Activated T-helper 2 cell treated with anti-CD3 and anti-CD28 coated beads, Interferon-gamma antibody, Interleukin-2, Interleukin-4, amounts not matched to agents 10 μg/mL and 5 μg/mL and 100 μg/mL, durations not matched to agents 14 hours and 24 hours and 36 hours (primary cell): ENCODE results near the gene PHPT1. TPM values are rescaled to one million over a fixed set of nuclear protein-coding genes. Genes with fewer than 3 reads are reported as not detected.
"Not testable (repeated sequence)": the region's sequence is repeated elsewhere in the genome, so short reads cannot be mapped to it uniquely, and the experiment has no call there.

Experiments used
- DNase-seq: peaks from one replicate; pipeline ENCODE4 v3.0.0; 2021; ENCODE audit warnings: low spot score
- H3K27ac Mint-ChIP-seq: one replicate; pipeline ENCODE4 v1.8.0; 2021; ENCODE audit warnings: mixed read lengths
- H3K27me3 Mint-ChIP-seq: one replicate; pipeline ENCODE4 v1.8.0; 2021; ENCODE audit warnings: low read depth, mixed read lengths
- H3K36me3 Mint-ChIP-seq: one replicate; pipeline ENCODE4 v1.8.0; 2021; ENCODE audit warnings: low read depth, mixed read lengths
- H3K4me1 Mint-ChIP-seq: one replicate; pipeline ENCODE4 v1.8.0; 2021; ENCODE audit warnings: low read depth, mixed read lengths
- H3K4me3 Mint-ChIP-seq: one replicate; pipeline ENCODE4 v1.8.0; 2021; ENCODE audit warnings: low read depth, mild to moderate bottlenecking, moderate library complexity, mixed read lengths
- H3K9me3 Mint-ChIP-seq: one replicate; pipeline ENCODE4 v1.8.0; 2021; ENCODE audit warnings: mixed read lengths
- intact Hi-C: fragments of 100-400 bp; cut with micrococcal nuclease; formaldehyde crosslinking; loops from one replicate; pipeline ENCODE4 v1.15.1; 2023
- total RNA-seq: library from RNA; stranded (reverse); gene quantifications from 2 replicates; pipeline ENCODE4 v1.2.3, GENCODE V29; 2022

Gene PHPT1
- total RNA-seq, 1 donor from 2014 or later = 127 TPM

GRCh38 chr9:136835932-136836904 is 13.0 kb upstream of the PHPT1 start:
- no peak overlapping the region for H3K4me3 Mint-ChIP-seq
- H3K27me3 Mint-ChIP-seq = no peaks in the 10 kb centered on the region
- no peak for DNase-seq
- H3K4me1 Mint-ChIP-seq = no peaks in the 10 kb centered on the region
- intact Hi-C loops = no loop called here
- H3K36me3 Mint-ChIP-seq = peaks cover 19% of the 10 kb centered on the region
- H3K9me3 Mint-ChIP-seq = no peaks in the 10 kb centered on the region
- H3K27ac Mint-ChIP-seq = no peak overlapping the region

GRCh38 chr9:136837146-136837855 is 11.9 kb upstream of the PHPT1 start:
- no peak for DNase-seq
- Mint-ChIP-seq H3K27me3 (no peaks in the 10 kb centered on the region), H3K27ac (no peak overlapping the region), H3K4me1 (no peaks in the 10 kb centered on the region), H3K9me3 (no peaks in the 10 kb centered on the region), H3K4me3 (no peak overlapping the region), H3K36me3 (peaks cover 15% of the 10 kb centered on the region)
- intact Hi-C loops = no loop called here

DNA sequence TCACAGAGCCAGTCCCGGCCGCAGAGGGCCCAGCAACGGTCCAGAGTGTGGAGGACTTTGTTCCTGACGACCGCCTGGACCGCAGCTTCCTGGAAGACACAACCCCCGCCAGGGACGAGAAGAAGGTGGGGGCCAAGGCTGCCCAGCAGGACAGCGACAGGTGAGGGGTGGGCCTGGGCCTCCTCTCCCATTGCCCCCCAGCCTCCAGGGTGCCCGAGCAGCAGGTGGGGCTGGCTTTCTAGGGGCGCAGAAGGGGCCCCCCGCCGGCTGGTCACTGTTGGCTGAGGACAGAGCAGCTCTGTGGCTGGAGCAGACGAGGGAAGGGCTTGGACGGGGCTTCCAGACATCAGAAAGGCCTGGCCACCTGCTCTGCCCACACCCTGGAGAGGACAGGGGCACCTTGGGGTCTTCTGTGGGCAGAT is 11.3 kb upstream of the PHPT1 start:
- DNase-seq, H3K9me3 Mint-ChIP-seq, H3K4me1 Mint-ChIP-seq, H3K27ac Mint-ChIP-seq, H3K27me3 Mint-ChIP-seq, intact Hi-C loops, H3K4me3 Mint-ChIP-seq: not testable (repeated sequence)
- peaks cover 14% of the 10 kb centered on the region for H3K36me3 Mint-ChIP-seq

- Mint-ChIP-seq H3K27ac (no peak overlapping the region), H3K9me3 (no peaks in the 10 kb centered on the region), H3K4me3 (no peak overlapping the region), H3K36me3 (peaks cover 14% of the 10 kb centered on the region), H3K27me3 (no peaks in the 10 kb centered on the region), H3K4me1 (no peaks in the 10 kb centered on the region)
- intact Hi-C loops = no loop called here
- DNase-seq = no peak
Measured at GRCh38 chr9:136838314-136839228, 10.6 kb upstream of the PHPT1 start.

- H3K9me3 Mint-ChIP-seq = no peaks in the 10 kb centered on the region
- H3K4me1 Mint-ChIP-seq = no peaks in the 10 kb centered on the region
- intact Hi-C loops = loop anchor here (10.0 kb wide), 1 partner anchor 335 kb away; the partner anchor contains the start of genes LRRC26 and TMEM210
- H3K36me3 Mint-ChIP-seq = peaks cover 11% of the 10 kb centered on the region
- H3K27ac Mint-ChIP-seq = no peak overlapping the region
- H3K4me3 Mint-ChIP-seq = no peak overlapping the region
- DNase-seq = no peak
- no peaks in the 10 kb centered on the region for H3K27me3 Mint-ChIP-seq
Measured at GRCh38 chr9:136839229-136840139, 9.7 kb upstream of the PHPT1 start.

GRCh38 chr9:136840140-136840876 is 8.9 kb upstream of the PHPT1 start:
- Mint-ChIP-seq H3K4me3 (no peak overlapping the region), H3K27ac (no peak overlapping the region)
- intact Hi-C loops = loop anchor here (10.0 kb wide), 1 partner anchor 334 kb away; the partner anchor contains the start of genes LRRC26 and TMEM210

GRCh38 chr9:136840877-136841645 is 8.1 kb upstream of the PHPT1 start:
- intact Hi-C loops = loop anchor here (10.0 kb wide), 1 partner anchor 334 kb away; the partner anchor contains the start of genes LRRC26 and TMEM210

More at GRCh38 chr9:136840140-136840876, 8.9 kb upstream of the PHPT1 start:
- Mint-ChIP-seq H3K9me3 (no peaks in the 10 kb centered on the region), H3K36me3 (peaks cover 11% of the 10 kb centered on the region), H3K4me1 (no peaks in the 10 kb centered on the region), H3K27me3 (no peaks in the 10 kb centered on the region)
- DNase-seq = no peak

GRCh38 chr9:136841646-136842379 is 7.4 kb upstream of the PHPT1 start:
- Mint-ChIP-seq H3K4me3 (peak overlapping the region; percentile 79), H3K36me3 (peaks cover 14% of the 10 kb centered on the region)
- not testable (repeated sequence) for H3K27me3 Mint-ChIP-seq, H3K27ac Mint-ChIP-seq, DNase-seq, H3K4me1 Mint-ChIP-seq, H3K9me3 Mint-ChIP-seq
- intact Hi-C loops = loop anchor here (10.0 kb wide), 1 partner anchor 333 kb away; the partner anchor contains the start of genes LRRC26 and TMEM210

More at GRCh38 chr9:136840877-136841645, 8.1 kb upstream of the PHPT1 start:
- Mint-ChIP-seq H3K4me1 (no peaks in the 10 kb centered on the region), H3K36me3 (peaks cover 11% of the 10 kb centered on the region), H3K4me3 (no peak overlapping the region), H3K9me3 (no peaks in the 10 kb centered on the region), H3K27me3 (no peaks in the 10 kb centered on the region), H3K27ac (no peak overlapping the region)
- no peak for DNase-seq

GRCh38 chr9:136842380-136842948 is 6.7 kb upstream of the PHPT1 start, which contains the start of gene AJM1:
Gene AJM1, plus strand, starts transcription at chr9:136842478. Its CDS starts 1,937 bp downstream, at chr9:136844415.
- not testable (repeated sequence) for H3K4me1 Mint-ChIP-seq, H3K27me3 Mint-ChIP-seq, H3K9me3 Mint-ChIP-seq, H3K27ac Mint-ChIP-seq
- Mint-ChIP-seq H3K4me3 (peak within 1 kb of the TSS; percentile 79), H3K36me3 (peaks cover 14% of the 10 kb centered on the region)
- intact Hi-C loops = loop anchor here (10.0 kb wide), 1 partner anchor 332 kb away; the partner anchor contains the start of genes LRRC26 and TMEM210
- DNase-seq = peak; percentile 78
